ENCODE data around the gene CCDC148. TPM values are rescaled to one million over a fixed set of nuclear protein-coding genes. Genes with fewer than 3 reads are reported as not detected.

CCDC148 gene
- polyA plus RNA-seq, 3 donors, result not detected

- H3K4me1 ChIP-seq (ENCODE audit: control insufficient read depth in 1 of 2, insufficient read depth in 2 of 2, low read length in 2 of 2), result no peaks in the 10 kb centered on the region
- Mint-ChIP-seq H3K27ac (no peak overlapping the region), H3K36me3 (no peaks in the 10 kb centered on the region), H3K9me3 (no peaks in the 10 kb centered on the region), H3K4me1 (no peaks in the 10 kb centered on the region), H3K27me3 (ENCODE audit: low read depth in 3 of 3) (peaks cover 0 to 1% (median 0%) of the 10 kb centered on the region in 3 donors), H3K4me3 (no peak overlapping the region)
- no peaks in the 10 kb centered on the region for H3K27me3 ChIP-seq (ENCODE audit: control insufficient read depth in 2 of 2, insufficient read depth in 2 of 2, low read length in 2 of 2)
- no peak overlapping the region for H3K4me3 ChIP-seq (replicated peaks in 1 of 3; ENCODE audit: low read depth in 2 of 3, low read length in 3 of 3)
- H3K27ac ChIP-seq (ENCODE audit: low read depth in 1 of 2, low read length in 2 of 2), result no peak overlapping the region
- TF ChIP-seq CTCF (IDR thresholded peaks at IDR 0.05), result no peak
- H3K36me3 ChIP-seq (replicated peaks in 1 of 2; ENCODE audit: control insufficient read depth in 1 of 2, insufficient read depth in 2 of 2, low read length in 2 of 2), result no peaks in the 10 kb centered on the region
- no peak overlapping the region for H3K4me2 ChIP-seq (replicated peaks; ENCODE audit: extremely low read depth, low read length, poor library complexity, severe bottlenecking)
- intact Hi-C loops (cut with micrococcal nuclease), result no loop called here
- H3K79me2 ChIP-seq (ENCODE audit: insufficient read depth, low read length), result no peaks in the 10 kb centered on the region
- WGBS (ENCODE audit: insufficient coverage), result no CpG with 5 or more reads among the region's 1 CpG
- no peaks in the 10 kb centered on the region for H4K20me1 ChIP-seq (ENCODE audit: insufficient read depth, low read length)
- H3K9me3 ChIP-seq (replicated peaks in 1 of 2; ENCODE audit: control insufficient read depth in 1 of 2, insufficient read depth in 1 of 2, low read length in 2 of 2), result no peaks in the 10 kb centered on the region
- no peak for DNase-seq
- no peak overlapping the region for H2AFZ ChIP-seq (ENCODE audit: insufficient read depth, low read depth, low read length, poor library complexity, severe bottlenecking)
- no peak overlapping the region for H3K9ac ChIP-seq (ENCODE audit: insufficient read depth, low read length, poor library complexity, severe bottlenecking)
Observed at GRCh38 chr2:158205215-158205614, 251.3 kb downstream of the CCDC148 start.

- TF ChIP-seq CTCF (IDR thresholded peaks at IDR 0.05), result no peak
- Histone ChIP-seq H3K4me3 (replicated peaks in 1 of 3; ENCODE audit: low read depth in 2 of 3, low read length in 3 of 3) (no peak overlapping the region), H3K27me3 (ENCODE audit: control insufficient read depth in 2 of 2, insufficient read depth in 2 of 2, low read length in 2 of 2) (no peaks in the 10 kb centered on the region), H3K4me2 (replicated peaks; ENCODE audit: extremely low read depth, low read length, poor library complexity, severe bottlenecking) (no peak overlapping the region), H4K20me1 (ENCODE audit: insufficient read depth, low read length) (no peaks in the 10 kb centered on the region), H3K27ac (ENCODE audit: low read depth in 1 of 2, low read length in 2 of 2) (no peak overlapping the region), H3K79me2 (ENCODE audit: insufficient read depth, low read length) (no peaks in the 10 kb centered on the region), H3K36me3 (replicated peaks in 1 of 2; ENCODE audit: control insufficient read depth in 1 of 2, insufficient read depth in 2 of 2, low read length in 2 of 2) (no peaks in the 10 kb centered on the region), H3K9ac (ENCODE audit: insufficient read depth, low read length, poor library complexity, severe bottlenecking) (no peak overlapping the region), H2AFZ (ENCODE audit: insufficient read depth, low read depth, low read length, poor library complexity, severe bottlenecking) (no peak overlapping the region), H3K9me3 (replicated peaks in 1 of 2; ENCODE audit: control insufficient read depth in 1 of 2, insufficient read depth in 1 of 2, low read length in 2 of 2) (no peaks in the 10 kb centered on the region), H3K4me1 (ENCODE audit: control insufficient read depth in 1 of 2, insufficient read depth in 2 of 2, low read length in 2 of 2) (no peaks in the 10 kb centered on the region)
- Mint-ChIP-seq H3K36me3 (no peaks in the 10 kb centered on the region), H3K4me3 (no peak overlapping the region), H3K4me1 (no peaks in the 10 kb centered on the region), H3K27ac (no peak overlapping the region), H3K27me3 (ENCODE audit: low read depth in 3 of 3) (peaks cover 0 to 1% (median 0%) of the 10 kb centered on the region in 3 donors), H3K9me3 (no peaks in the 10 kb centered on the region)
- no peak for DNase-seq
- 100% methylated on average over 1 of the region's 1 CpG for WGBS (ENCODE audit: insufficient coverage)
- intact Hi-C loops (cut with micrococcal nuclease), result no loop called here
Observed at GRCh38 chr2:158204741-158205165, 251.8 kb downstream of the CCDC148 start.
